Peyer's patch (tissue), 4 donors: ENCODE data around the gene UNC13D.

ENCODE experiments used
- CTCF ChIP-seq, 6 experiments: fragments of 450-650 bp in 4 of 6; fragments of 200-600 bp in 2 of 6; sonication (generic) in 1 of 6; IDR thresholded peaks; one replicate each; pipeline ENCODE4 v1.5.1; 2017 to 2019; ENCODE audit warnings: antibody characterized with exemption in 6 of 6, mild to moderate bottlenecking in 3 of 6, moderate library complexity in 1 of 6
- POLR2A ChIP-seq, 2 donors: fragments of 450-650 bp; IDR thresholded peaks; one replicate each; pipeline ENCODE4 v1.5.1; 2017; ENCODE audit warnings: antibody characterized with exemption in 2 of 2, mild to moderate bottlenecking in 2 of 2, moderate library complexity in 2 of 2

GRCh38 chr17:75835654-75835987, 8.6 kb downstream of the UNC13D start:
- no peak for TF ChIP-seq CTCF (IDR thresholded peaks at IDR 0.05)
- no peak for TF ChIP-seq POLR2A (IDR thresholded peaks at IDR 0.05)
